ENCODE data around the gene EXD3. TPM values are rescaled to one million over a fixed set of nuclear protein-coding genes. Genes with fewer than 3 reads are reported as not detected.

Gene EXD3
- total RNA-seq, 1 donor = 7.3 TPM

DNA sequence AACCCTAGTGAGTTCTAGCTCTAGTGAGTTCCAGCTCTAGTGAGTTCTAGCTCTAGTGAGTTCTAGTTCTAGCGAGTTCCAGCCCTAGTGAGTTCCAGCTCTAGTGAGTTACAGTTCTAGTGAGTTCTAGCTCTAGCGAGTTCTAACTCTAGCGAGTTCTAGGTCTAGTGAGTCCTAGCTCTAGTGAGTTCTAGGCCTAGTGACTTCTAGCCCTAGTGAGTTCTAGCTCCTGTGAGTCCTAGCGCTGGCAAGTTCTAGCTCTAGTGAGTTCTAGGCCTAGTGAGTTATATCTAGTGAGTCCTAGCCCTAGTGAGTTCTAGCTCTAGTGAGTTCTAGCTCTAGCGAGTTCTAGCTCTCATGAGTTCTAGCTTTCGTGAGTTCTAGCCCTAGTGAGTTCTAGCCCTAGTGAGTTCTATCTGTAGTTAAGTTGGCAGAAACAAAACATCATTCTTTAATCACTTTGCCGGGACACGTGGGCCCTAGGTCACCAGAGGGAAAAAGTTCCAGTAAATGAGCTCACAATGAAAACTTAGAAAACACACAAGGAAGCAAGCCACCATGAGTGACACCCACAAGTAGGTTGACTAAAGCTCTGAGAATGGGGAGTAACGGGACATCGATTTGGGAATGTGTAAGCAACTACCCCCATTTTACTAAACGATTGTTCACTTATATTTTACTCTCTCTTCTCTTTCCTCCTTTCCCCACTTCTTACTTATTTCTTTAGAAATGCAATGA lies 47.5 kb downstream of the EXD3 start:
- no peak overlapping the region for H3K4me3 ChIP-seq (ENCODE audit: low read depth, low read length)
- TF ChIP-seq, protein P1, sequence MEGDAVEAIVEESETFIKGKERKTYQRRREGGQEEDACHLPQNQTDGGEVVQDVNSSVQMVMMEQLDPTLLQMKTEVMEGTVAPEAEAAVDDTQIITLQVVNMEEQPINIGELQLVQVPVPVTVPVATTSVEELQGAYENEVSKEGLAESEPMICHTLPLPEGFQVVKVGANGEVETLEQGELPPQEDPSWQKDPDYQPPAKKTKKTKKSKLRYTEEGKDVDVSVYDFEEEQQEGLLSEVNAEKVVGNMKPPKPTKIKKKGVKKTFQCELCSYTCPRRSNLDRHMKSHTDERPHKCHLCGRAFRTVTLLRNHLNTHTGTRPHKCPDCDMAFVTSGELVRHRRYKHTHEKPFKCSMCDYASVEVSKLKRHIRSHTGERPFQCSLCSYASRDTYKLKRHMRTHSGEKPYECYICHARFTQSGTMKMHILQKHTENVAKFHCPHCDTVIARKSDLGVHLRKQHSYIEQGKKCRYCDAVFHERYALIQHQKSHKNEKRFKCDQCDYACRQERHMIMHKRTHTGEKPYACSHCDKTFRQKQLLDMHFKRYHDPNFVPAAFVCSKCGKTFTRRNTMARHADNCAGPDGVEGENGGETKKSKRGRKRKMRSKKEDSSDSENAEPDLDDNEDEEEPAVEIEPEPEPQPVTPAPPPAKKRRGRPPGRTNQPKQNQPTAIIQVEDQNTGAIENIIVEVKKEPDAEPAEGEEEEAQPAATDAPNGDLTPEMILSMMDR (IDR thresholded peaks at IDR 0.05; ENCODE audit: insufficient read depth, low read depth, low read length) = no peak
- no peak for DNase-seq (ENCODE audit: low read depth)

DNA sequence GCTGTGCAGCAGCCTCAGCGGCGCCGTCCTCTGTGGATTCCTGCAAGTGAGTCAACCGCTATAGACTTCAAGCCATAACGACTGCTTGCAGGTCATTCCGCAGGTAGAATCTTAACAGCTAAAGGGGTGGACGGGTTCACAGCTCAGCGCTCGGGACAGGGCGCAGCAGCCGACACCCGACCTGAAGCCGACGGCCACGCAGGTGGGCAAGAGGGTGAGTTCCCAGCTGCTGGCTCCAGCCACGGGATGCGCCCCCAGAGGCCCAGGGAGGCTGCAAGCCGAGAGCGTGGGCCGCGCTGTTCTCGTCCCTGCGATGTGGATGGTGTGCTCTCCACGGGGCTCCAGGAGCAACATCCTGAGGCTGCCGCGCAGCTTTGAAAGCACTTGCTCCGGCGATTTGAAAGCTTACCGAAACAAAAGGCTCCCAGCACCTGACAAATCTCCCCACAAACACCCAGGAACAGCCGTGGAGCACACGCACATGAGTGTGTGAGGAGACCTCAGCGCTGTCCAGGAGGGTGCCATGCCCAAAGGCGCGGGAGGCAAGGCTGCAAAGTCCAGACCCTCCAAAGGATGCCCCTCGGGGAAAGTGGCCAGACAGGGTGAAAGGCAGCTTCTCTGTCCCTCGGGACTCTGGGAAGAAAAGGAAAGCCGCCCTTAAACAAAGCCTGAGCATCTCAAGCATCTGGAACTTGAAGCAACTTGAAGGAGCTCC lies 48.7 kb downstream of the EXD3 start:
- DNase-seq (ENCODE audit: low read depth) = no peak
- TF ChIP-seq, protein P1 (IDR thresholded peaks at IDR 0.05; ENCODE audit: insufficient read depth, low read depth, low read length) = no peak
- no peak overlapping the region for H3K4me3 ChIP-seq (ENCODE audit: low read depth, low read length)

DNA sequence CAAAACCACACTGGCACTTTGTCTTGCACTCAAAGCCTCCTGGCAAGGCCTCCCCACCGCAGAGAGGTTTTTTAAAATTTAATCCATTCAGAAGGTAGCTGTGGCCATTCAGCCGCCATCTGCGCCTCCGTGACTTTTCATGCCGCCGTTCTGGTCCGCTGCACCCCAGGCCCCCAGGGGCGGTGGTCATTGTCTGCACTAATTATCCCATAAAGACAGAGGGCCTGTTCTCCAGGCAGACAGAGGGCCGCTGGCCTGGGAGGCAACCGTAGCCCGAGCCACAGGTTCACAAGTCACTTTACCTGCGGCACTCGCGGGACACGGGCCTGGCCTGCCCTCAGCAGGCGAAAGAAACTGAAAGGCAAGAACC lies 49.4 kb downstream of the EXD3 start:
- TF ChIP-seq, protein P1 (IDR thresholded peaks at IDR 0.05; ENCODE audit: insufficient read depth, low read depth, low read length) = no peak
- H3K4me3 ChIP-seq (ENCODE audit: low read depth, low read length) = no peak overlapping the region
- no peak for DNase-seq (ENCODE audit: low read depth)

DNA sequence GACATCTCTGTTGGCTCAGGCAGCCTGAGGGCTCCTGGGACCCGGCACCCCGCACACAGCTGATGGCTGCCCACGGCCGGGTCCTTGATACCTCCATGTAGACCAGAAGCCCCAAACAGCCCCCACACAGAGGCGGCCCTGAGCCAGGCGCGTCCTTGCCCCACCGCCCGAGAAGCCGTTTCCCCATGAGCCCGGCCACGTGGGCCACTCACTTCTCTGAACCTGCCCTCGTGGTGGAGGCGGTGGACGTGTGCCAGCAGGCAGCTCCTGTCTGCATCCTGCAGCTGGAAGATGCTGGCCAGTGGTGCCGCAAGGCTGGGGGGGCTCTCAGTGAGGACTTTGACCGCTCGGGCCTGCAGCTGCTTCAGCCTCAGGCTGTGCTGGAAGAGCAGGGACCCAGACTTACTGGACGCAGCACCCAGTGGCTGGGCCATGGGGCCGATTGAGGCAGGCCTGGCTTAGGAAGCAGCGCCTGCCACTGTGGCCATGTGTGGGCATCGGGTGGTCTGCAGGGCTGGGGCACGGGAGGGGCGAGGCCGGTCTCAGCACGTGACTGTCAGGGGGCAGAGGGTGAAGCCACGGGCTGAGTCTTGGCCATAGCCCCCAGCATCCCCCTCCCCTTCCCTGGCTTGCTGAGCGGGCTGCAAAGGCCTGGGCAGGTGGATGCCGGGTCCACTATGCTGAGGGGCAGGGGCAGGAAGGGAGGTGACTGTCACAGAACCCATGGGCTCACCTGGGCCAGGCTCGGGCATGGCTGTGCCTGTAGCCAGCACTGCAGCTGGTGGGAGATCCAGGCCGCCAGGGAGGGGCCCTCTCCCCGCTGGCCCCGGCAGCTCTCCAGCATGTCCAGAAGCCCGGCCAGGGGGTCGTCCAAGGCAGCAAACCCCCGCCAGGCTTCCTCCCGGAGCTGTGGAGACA lies 50.0 kb downstream of the EXD3 start:
- no peak for DNase-seq (ENCODE audit: low read depth)
- TF ChIP-seq, protein P1 (IDR thresholded peaks at IDR 0.05; ENCODE audit: insufficient read depth, low read depth, low read length) = no peak
- H3K4me3 ChIP-seq (ENCODE audit: low read depth, low read length) = no peak overlapping the region

DNA sequence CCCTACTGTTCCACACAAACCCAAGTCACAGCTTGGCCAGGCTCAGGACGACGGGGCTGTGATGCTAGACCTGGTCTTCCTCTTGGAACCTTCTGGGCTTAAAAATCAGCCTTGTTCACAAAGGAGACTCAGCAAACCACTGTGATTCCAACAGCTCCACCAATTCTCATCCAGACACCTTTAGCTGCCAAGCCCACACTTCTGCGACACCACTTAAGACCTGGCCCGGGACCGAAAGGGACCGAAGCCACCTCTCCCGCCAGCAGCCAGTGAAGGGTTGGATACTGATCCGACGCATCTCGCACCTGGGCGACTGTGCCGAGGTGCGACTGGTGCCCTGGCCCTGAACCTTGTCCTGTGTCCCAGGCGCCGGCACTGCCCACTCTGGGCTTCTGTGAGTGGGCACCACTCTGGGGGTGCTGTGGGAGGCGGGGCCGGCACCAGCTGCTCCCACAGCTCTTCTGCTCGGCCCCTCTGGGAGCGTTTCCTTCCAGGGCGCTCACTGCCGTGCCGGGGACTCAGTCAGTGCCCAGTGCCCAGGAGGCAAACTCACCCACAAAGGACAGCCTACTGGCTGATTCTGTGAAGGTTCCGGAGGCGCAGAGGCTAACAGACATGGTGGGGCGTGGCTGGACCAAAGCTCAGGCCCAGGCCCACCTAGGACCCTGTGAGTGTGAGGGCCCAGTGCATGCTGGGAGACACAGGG lies 50.9 kb downstream of the EXD3 start:
- TF ChIP-seq, protein P1 (IDR thresholded peaks at IDR 0.05; ENCODE audit: insufficient read depth, low read depth, low read length) = no peak
- no peak for DNase-seq (ENCODE audit: low read depth)
- no peak overlapping the region for H3K4me3 ChIP-seq (ENCODE audit: low read depth, low read length)

DNA sequence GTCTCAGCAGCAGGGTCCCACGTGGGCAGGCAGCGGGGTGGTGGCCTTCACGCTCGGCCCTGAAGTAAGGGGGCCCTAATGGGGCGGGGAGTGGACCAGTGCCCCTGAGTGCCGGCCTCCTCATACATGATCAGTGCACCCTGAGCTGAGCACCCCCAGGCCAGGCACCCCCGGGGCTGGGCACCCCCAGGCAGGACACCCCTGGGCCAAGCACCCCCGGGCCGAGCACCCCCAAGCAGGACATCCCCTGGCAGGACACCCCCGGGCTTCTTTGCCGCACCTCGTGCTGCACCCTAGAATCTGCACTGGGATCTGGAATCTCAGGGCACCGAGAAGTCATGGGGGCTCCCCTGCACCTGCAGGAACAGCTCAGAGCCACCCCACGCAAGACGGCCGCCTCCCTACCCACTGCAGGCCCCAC lies 51.4 kb downstream of the EXD3 start:
- DNase-seq (ENCODE audit: low read depth) = no peak
- TF ChIP-seq, protein P1 (IDR thresholded peaks at IDR 0.05; ENCODE audit: insufficient read depth, low read depth, low read length) = no peak
- H3K4me3 ChIP-seq (ENCODE audit: low read depth, low read length) = no peak overlapping the region
